GM10248 (cell line): ENCODE measurements around the gene RASEF.
"Not testable (repeated sequence)": the region's sequence is repeated elsewhere in the genome, so short reads cannot be mapped to it uniquely, and the experiment has no call there.

Experiments used
- CTCF ChIA-PET: fragments of 300-600 bp; sonication (Branson Sonifier 250); formaldehyde crosslinking; extraction: SDS; loops from one replicate; lab custom pipeline; 2021; ENCODE audit warnings: antibody characterized with exemption; lab: Yijun Ruan, JAX
- POLR2A ChIA-PET: fragments of 350-650 bp; sonication (Branson Sonifier 250); formaldehyde crosslinking; extraction: SDS; loops from one replicate; lab custom pipeline; 2020; ENCODE audit warnings: antibody characterized with exemption; lab: Yijun Ruan, JAX
- DNase-seq: peaks from one replicate; pipeline ENCODE4 v3.0.0; 2012; ENCODE audit errors: extremely low spot score
- TF ChIP-seq, protein P1 (sequence below): IDR thresholded peaks from 2 replicates; pipeline ENCODE4 v1.5.1; 2012; ENCODE audit warnings: mild to moderate bottlenecking, low read depth; ENCODE audit errors: extremely low read depth, missing control alignments, control extremely low read depth

The RASEF gene

DNA sequence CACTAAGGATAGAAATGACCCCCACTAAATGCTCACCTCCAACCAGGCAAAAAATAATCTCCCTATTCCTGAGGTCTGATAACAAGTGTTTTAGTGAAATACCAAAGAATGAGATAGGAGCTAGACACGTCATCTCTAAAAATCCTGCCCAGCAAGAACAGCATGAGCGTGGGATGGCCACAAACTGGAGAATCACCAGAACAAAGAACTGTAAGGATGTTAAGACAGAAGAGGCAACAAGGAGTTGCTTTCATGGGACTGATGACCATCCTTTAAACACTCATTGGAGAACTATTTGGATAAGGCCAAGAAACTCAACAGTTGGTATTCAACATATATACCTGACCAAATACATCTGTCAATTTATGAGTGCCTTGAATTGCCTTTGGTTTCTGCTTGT is 113.7 kb downstream of the RASEF start:
- no peak for DNase-seq
- ChIA-PET CTCF (interaction anchor here (1.3 kb wide), 1 partner anchor 12 kb away, joined by 5 read pairs; no protein-coding TSS in a partner anchor), POLR2A (no interaction called here)
- TF ChIP-seq, protein P1, sequence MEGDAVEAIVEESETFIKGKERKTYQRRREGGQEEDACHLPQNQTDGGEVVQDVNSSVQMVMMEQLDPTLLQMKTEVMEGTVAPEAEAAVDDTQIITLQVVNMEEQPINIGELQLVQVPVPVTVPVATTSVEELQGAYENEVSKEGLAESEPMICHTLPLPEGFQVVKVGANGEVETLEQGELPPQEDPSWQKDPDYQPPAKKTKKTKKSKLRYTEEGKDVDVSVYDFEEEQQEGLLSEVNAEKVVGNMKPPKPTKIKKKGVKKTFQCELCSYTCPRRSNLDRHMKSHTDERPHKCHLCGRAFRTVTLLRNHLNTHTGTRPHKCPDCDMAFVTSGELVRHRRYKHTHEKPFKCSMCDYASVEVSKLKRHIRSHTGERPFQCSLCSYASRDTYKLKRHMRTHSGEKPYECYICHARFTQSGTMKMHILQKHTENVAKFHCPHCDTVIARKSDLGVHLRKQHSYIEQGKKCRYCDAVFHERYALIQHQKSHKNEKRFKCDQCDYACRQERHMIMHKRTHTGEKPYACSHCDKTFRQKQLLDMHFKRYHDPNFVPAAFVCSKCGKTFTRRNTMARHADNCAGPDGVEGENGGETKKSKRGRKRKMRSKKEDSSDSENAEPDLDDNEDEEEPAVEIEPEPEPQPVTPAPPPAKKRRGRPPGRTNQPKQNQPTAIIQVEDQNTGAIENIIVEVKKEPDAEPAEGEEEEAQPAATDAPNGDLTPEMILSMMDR = no peak

DNA sequence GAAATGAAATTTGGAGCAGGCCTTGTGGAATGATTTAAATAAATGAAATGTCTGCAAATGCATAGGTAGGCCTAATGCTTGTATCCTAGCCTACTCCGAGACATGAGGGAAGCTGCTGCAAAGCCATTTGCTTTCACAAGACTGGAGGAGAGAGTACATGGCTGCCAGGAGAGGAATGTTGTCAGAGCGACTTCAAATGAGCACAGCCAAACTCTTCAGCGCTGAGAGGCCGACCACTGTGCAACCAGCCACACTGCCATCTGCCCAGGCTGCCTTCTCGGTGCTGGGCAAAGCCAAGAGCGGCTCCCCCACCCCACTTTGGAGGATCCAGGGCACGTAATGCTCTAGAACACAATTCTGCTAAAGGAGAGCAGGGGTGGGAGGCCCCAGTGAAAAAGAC is 122.6 kb downstream of the RASEF start:
- TF ChIP-seq, protein P1 = no peak
- POLR2A ChIA-PET = no interaction called here
- no peak for DNase-seq
- CTCF ChIA-PET = no interaction called here

DNA sequence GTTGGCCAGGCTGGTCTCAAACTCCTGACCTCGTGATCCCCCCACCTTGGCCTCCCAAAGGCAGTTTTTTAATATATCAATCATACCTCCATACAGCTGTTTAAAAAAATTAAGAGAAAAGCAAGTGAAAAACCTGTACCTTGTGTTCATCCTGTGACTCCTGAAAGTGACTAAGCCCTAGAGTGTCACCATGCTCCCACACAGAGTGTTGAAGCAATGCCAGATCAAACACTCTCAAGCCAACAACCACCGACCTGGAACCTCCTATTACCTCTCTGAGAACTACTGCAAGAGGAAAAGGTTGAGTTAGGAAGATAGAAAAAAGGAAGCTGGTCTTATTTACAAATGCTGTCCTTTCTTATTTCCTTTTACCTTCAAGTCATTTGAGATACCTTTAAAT is 123.5 kb downstream of the RASEF start:
- ChIA-PET POLR2A (no interaction called here), CTCF (interaction anchor here (1.0 to 1.3 kb wide), 2 partner anchors 10 to 15 kb away, joined by 3 to 4 read pairs; no protein-coding TSS in a partner anchor)
- TF ChIP-seq, protein P1 = no peak
- DNase-seq = no peak

DNA sequence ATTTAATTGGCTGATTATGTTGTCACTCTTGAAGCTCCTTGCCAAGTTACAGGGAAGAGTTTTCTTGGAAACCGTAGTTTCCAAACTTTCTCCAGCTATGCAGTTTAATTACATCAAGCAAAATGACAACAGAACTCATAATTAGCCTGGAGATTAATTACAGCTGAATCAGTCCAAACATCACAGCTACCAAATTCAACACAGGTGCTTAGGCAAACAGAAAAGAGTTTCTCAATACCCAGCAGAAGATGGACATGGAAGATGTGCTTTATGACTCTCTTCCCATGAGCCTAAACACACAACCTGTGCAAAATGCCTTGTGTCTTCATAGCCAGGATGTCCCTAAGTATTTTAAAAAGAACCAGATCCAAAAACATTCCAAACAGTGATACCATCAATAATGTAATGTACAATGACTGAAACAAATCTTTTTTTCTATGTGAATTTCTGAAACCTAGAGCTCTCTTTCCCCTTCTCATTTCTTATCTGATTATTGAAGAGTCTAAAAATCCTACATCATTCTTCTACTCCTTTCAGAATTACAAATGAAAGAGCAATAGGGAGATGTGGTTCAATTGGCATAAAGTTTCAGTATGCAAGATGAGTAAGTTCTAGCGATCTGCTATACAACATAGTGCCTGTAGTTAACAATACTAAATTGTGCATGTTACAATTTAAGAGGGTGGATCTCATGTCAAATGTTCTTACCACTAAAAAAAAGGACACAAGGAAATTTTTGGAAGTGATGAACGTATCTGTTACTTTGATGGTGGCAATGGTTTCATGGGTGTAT is 124.3 kb downstream of the RASEF start:
- TF ChIP-seq, protein P1 = no peak
- no peak for DNase-seq
- POLR2A ChIA-PET = no interaction called here
- CTCF ChIA-PET = interaction anchor here (1.0 to 2.0 kb wide), 3 partner anchors 9 to 10 kb away, joined by 3 to 5 read pairs (median 3); no protein-coding TSS in a partner anchor

DNA sequence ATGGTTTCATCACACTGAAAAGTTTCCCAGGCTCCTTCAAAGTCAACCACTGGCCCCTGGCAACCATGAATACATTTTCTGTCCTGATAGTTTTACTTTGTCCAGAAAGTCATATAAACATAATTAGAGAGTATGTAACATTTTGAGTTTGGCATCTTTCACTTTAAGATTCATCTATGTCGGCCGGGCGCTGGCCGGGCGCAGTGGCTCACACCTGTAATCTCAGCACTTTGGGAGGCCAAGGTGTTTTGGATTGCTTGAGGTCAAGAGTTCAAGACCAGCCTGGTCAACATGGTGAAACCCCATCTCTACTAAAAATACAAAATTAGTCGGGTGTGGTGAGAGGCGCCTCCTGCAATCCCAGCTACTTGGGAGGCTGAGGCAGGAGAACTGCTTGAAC is 126.4 kb downstream of the RASEF start:
- POLR2A ChIA-PET, DNase-seq, CTCF ChIA-PET: not testable (repeated sequence)

DNA sequence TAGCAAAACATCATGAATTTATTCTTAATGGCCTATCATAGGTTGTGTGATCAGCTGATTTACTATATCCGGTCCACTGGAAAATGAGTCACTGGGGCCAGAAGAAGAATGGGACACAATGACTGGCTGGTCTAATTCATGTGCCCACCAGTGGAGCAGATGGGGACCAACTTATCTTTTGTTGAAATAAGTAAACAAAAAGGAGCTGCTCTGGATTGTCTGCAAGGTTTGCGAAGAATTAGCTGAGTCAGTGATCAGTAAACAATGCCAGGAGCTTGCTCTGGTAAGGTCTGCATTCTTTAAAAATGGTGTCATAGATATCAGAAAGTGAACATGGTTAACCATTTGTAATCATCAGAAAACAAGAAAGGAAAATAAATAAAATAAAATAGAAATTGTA is 128.0 kb downstream of the RASEF start:
- DNase-seq = no peak
- TF ChIP-seq, protein P1 = no peak
- ChIA-PET CTCF (interaction anchor here (1.0 to 1.7 kb wide), 4 partner anchors 8 to 74 kb away, joined by 3 to 4 read pairs (median 4); no protein-coding TSS in a partner anchor), POLR2A (no interaction called here)

DNA sequence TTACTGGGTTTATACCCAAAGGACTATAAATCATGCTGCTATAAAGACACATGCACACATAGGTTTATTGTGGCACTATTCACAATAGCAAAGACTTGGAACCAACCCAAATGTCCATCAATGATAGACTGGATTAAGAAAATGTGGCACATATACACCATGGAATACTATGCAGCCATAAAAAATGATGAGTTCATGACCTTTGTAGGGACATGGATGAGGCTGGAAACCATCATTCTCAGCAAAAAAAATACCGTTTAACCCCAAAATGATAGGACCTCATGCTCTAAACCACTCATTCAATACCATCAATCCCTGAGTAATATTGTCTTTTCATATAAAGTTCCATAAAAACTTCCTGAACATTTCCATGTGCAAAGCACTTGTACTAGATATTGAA is 128.9 kb downstream of the RASEF start:
- CTCF ChIA-PET = interaction anchor here (1.7 kb wide), 1 partner anchor 73 kb away, joined by 3 read pairs; no protein-coding TSS in a partner anchor
- POLR2A ChIA-PET = not testable (repeated sequence)

DNA sequence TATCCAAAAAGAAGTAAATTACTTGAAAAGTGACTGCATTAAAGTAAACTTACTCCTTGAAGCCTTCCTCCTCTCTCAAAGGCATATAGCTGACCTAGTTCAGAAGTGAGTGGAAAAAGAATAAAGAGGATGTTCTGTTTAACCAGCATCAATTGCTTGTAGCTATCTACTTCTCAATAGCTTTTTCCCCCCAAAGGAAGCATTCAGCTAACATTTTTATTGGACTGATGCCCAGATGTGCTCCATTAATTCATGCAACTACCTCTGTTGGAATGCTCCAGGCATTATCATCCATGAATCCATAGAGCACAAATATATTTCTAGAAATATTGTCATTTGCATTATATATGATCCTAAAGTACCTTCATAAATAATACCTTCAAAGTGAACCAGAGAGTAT is 132.8 kb downstream of the RASEF start:
- ChIA-PET CTCF (interaction anchor here (0.7 kb wide), 1 partner anchor 8 kb away, joined by 3 read pairs; no protein-coding TSS in a partner anchor), POLR2A (no interaction called here)
- no peak for DNase-seq
- TF ChIP-seq, protein P1 = no peak

More for the DNA sequence above, 128.9 kb downstream of the RASEF start:
- DNase-seq = not testable (repeated sequence)
